ENCODE data around the gene C2orf68.
"Not testable (repeated sequence)": the region's sequence is repeated elsewhere in the genome, so short reads cannot be mapped to it uniquely, and the experiment has no call there.

DNA sequence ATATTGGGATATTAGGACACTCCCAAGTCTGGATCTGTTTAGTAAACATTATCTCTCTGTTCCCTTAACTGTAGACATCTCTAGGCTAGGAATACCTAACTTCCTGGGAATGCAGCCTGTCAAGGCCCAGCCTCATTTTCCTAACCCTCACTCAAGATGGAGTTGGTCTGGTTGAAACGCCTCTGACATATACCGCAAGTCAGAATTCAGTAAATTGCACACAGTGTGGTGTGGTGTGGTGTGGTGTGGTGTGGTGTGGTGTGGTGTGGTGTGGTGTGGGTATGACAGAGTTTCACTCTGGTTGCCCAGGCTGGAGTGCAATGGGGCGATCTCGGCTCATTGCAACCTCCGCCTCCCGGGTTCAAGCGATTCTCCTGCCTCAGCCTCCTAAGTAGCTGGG lies 2.9 kb upstream of the C2orf68 start:
- TF ChIP-seq ZNF214 (tag by site-specific recombination; IDR thresholded peaks at IDR 0.05; ENCODE audit: borderline replicate concordance); CTCF (tag by site-specific recombination; IDR thresholded peaks at IDR 0.05); ZNF600 (tag by site-specific recombination; IDR thresholded peaks at IDR 0.05): not testable (repeated sequence)
- TF ChIP-seq, protein P1, sequence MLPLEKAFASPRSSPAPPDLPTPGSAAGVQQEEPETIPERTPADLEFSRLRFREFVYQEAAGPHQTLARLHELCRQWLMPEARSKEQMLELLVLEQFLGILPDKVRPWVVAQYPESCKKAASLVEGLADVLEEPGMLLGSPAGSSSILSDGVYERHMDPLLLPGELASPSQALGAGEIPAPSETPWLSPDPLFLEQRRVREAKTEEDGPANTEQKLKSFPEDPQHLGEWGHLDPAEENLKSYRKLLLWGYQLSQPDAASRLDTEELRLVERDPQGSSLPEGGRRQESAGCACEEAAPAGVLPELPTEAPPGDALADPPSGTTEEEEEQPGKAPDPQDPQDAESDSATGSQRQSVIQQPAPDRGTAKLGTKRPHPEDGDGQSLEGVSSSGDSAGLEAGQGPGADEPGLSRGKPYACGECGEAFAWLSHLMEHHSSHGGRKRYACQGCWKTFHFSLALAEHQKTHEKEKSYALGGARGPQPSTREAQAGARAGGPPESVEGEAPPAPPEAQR (tag by site-specific recombination; IDR thresholded peaks at IDR 0.05): not testable (repeated sequence)

Data from HEK293 (cell line).